ENCODE measurements around the gene PIP4K2A. TPM values are rescaled to one million over a fixed set of nuclear protein-coding genes. Genes with fewer than 3 reads are reported as not detected.

Gene PIP4K2A
- total and polyA plus RNA-seq, 2 of the 13 experiments (the other 11 are each of a cell fraction or from before 2014, with no cell fraction given) = 9.1 to 22.6 TPM

GRCh38 chr10:22622242-22622806, 92.1 kb downstream of the PIP4K2A start:
- no TSS peak for BruUV-seq (replicated peaks)
- in situ Hi-C loops (cut with HindIII; ENCODE audit: extremely low pct_ligation_motif_present, low pct_unique_long_range_greater_than_20kb) = no loop called here

GRCh38 chr10:22621726-22622125, 92.7 kb downstream of the PIP4K2A start:
- no peaks in the 10 kb centered on the region; a peak in 1 of 5 replicates for H3K36me3 ChIP-seq (replicated peaks in 1 of 2; ENCODE audit: control insufficient read depth in 1 of 2, insufficient read depth in 2 of 2, low read length in 2 of 2)
- no peak overlapping the region for H3K27ac ChIP-seq (ENCODE audit: extremely low read length, insufficient read depth, low read length)
- ChIA-PET POLR2A (no interaction called here), CTCF (ENCODE audit: low intra/inter-chr PET ratio, low total read pairs) (no interaction called here)
- 98% methylated on average over 3 of the region's 3 CpGs for WGBS (ENCODE audit: low lambda C conversion rate)
- FAIRE-seq (no peak), ATAC-seq (no peak), DNase-seq (ENCODE audit: low spot score) (no peak)
- H3K27me3 ChIP-seq (ENCODE audit: control insufficient read depth in 1 of 2, insufficient read depth in 2 of 2, low read length in 2 of 2) = no peaks in the 10 kb centered on the region
- H2AFZ ChIP-seq (ENCODE audit: low read length) = no peak overlapping the region
- H3K9ac ChIP-seq (ENCODE audit: insufficient read depth, low read depth, low read length) = no peak overlapping the region
- H3K79me2 ChIP-seq (ENCODE audit: insufficient read depth, low read length) = peaks cover 14% of the 10 kb centered on the region
- no peak overlapping the region for H3K4me3 ChIP-seq (replicated peaks in 1 of 3; ENCODE audit: insufficient read depth in 1 of 3, low read depth in 2 of 3, low read length in 3 of 3)
- no peaks in the 10 kb centered on the region for H4K20me1 ChIP-seq (ENCODE audit: insufficient read depth, low read length)
- intact Hi-C loops (cut with micrococcal nuclease; ENCODE audit: unreplicated experiment) = loop anchor here (1.0 to 5.0 kb wide), 2 partner anchors 91 to 299 kb away; partner anchors contain the start of gene BMI1
- no TSS peak for BruUV-seq (replicated peaks)
- no peak overlapping the region for H3K4me2 ChIP-seq (ENCODE audit: low read depth, low read length)
- no peaks in the 10 kb centered on the region for H3K9me3 ChIP-seq (ENCODE audit: low read length)
- H3K4me1 ChIP-seq (ENCODE audit: insufficient read depth, low read length) = peaks cover 90% of the 10 kb centered on the region
- in situ Hi-C loops (cut with HindIII; ENCODE audit: extremely low pct_ligation_motif_present, low pct_unique_long_range_greater_than_20kb) = no loop called here
- TF ChIP-seq KDM6A (CRISPR knock-in tag; IDR thresholded peaks at IDR 0.05; ENCODE audit: low read depth) (no peak), ZFP1 (CRISPR knock-in tag; IDR thresholded peaks at IDR 0.05) (no peak), ZNF547 (CRISPR knock-in tag; IDR thresholded peaks at IDR 0.05) (no peak), ZNF780A (CRISPR knock-in tag; IDR thresholded peaks at IDR 0.05) (no peak), MLX (CRISPR knock-in tag; IDR thresholded peaks at IDR 0.05) (no peak), E2F1 (CRISPR knock-in tag; IDR thresholded peaks at IDR 0.05) (no peak), ZNF710 (CRISPR knock-in tag; IDR thresholded peaks at IDR 0.05; ENCODE audit: borderline replicate concordance) (no peak), ZNF766 (CRISPR knock-in tag; IDR thresholded peaks at IDR 0.05; ENCODE audit: borderline replicate concordance) (no peak)

More at GRCh38 chr10:22622242-22622806, 92.1 kb downstream of the PIP4K2A start:
- no peak overlapping the region for H3K4me3 ChIP-seq (replicated peaks in 1 of 3; ENCODE audit: insufficient read depth in 1 of 3, low read depth in 2 of 3, low read length in 3 of 3)
- ChIA-PET POLR2A (no interaction called here), CTCF (ENCODE audit: low intra/inter-chr PET ratio, low total read pairs) (no interaction called here)
- H3K27me3 ChIP-seq (ENCODE audit: control insufficient read depth in 1 of 2, insufficient read depth in 2 of 2, low read length in 2 of 2) = no peaks in the 10 kb centered on the region
- FAIRE-seq (no peak), ATAC-seq (no peak), DNase-seq (ENCODE audit: low spot score) (no peak)
- intact Hi-C loops (cut with micrococcal nuclease; ENCODE audit: unreplicated experiment) = loop anchor here (1.0 to 5.0 kb wide), 2 partner anchors 90 to 300 kb away; partner anchors contain the start of gene BMI1
- H3K27ac ChIP-seq (ENCODE audit: extremely low read length, insufficient read depth, low read length) = no peak overlapping the region
- peaks cover 90% of the 10 kb centered on the region for H3K4me1 ChIP-seq (ENCODE audit: insufficient read depth, low read length)
- H3K36me3 ChIP-seq (replicated peaks in 1 of 2; ENCODE audit: control insufficient read depth in 1 of 2, insufficient read depth in 2 of 2, low read length in 2 of 2) = no peaks in the 10 kb centered on the region; a peak in 1 of 5 replicates
- H3K79me2 ChIP-seq (ENCODE audit: insufficient read depth, low read length) = peaks cover 12% of the 10 kb centered on the region
- no peak overlapping the region for H2AFZ ChIP-seq (ENCODE audit: low read length)
- no peak overlapping the region for H3K4me2 ChIP-seq (ENCODE audit: low read depth, low read length)
- no peaks in the 10 kb centered on the region for H4K20me1 ChIP-seq (ENCODE audit: insufficient read depth, low read length)
- H3K9ac ChIP-seq (ENCODE audit: insufficient read depth, low read depth, low read length) = no peak overlapping the region
- WGBS (ENCODE audit: low lambda C conversion rate) = 97% methylated on average over 15 of the region's 20 CpGs
- H3K9me3 ChIP-seq (ENCODE audit: low read length) = no peaks in the 10 kb centered on the region
- TF ChIP-seq SETDB1 (CRISPR knock-in tag; IDR thresholded peaks at IDR 0.05; ENCODE audit: borderline replicate concordance) (no peak), ZNF800 (CRISPR knock-in tag; IDR thresholded peaks at IDR 0.05) (no peak), MTF2 (CRISPR knock-in tag; IDR thresholded peaks at IDR 0.05; ENCODE audit: borderline replicate concordance) (no peak), CBFB (CRISPR knock-in tag; IDR thresholded peaks at IDR 0.05) (no peak), NCOR1 (IDR thresholded peaks at IDR 0.05; ENCODE audit: borderline replicate concordance, low read length) (no peak), TAF1 (CRISPR knock-in tag; IDR thresholded peaks at IDR 0.05) (no peak)
